Ammon's horn (tissue), 1 donor: ENCODE results near the gene B3GNT5.
"Not testable (repeated sequence)": the region's sequence is repeated elsewhere in the genome, so short reads cannot be mapped to it uniquely, and the experiment has no call there.

ENCODE experiments used
- DNase-seq: peaks from one replicate; pipeline ENCODE4 v3.0.0-alpha.2; 2016; ENCODE audit warnings: low spot score

The B3GNT5 gene

GRCh38 chr3:183252973-183253527, at the start of gene B3GNT5:
Gene B3GNT5, plus strand, starts transcription at chr3:183253253. Its CDS starts 16,546 bp downstream, at chr3:183269799.
- DNase-seq, result no peak

DNA sequence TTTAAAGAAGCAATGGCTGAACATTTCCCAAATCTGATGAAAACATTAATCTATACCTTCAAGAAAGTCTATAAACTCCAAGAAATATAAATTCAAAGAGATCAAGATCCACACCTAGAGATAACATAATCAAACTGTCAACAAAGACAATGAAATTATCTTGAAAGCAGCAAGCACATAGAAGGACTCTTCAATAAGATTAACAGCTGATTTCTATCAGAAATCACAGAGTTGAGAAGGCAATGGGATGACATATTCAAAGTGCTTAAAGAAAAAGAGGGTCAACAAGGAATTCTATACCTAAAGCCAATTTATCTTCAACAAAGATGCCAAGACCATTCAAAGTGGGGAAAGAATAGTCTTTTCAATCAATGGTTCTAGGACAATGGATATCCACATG, 49.4 kb upstream of the B3GNT5 start:
- DNase-seq, result no peak

GRCh38 chr3:183208260-183208659, 44.8 kb upstream of the B3GNT5 start:
- DNase-seq, result no peak

DNA sequence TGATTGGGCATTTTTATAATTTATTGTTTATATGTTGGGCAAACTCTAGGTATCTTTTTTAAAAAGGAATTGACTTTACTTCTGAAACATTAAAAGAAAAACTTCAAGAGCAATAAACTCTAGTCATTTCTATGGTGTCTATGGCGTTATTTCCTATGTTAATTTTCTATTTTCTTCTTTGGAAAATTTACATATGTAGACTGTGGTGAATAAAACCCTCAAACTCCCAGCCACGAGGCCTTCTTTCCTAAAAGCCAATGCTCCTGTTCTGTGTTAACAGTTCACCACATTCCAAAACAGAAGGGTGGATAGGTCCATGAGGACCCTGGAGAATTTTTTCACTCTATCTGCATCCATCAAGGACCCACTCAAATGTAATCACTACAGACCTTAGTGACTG, 44.3 kb upstream of the B3GNT5 start:
- DNase-seq, result no peak

DNA sequence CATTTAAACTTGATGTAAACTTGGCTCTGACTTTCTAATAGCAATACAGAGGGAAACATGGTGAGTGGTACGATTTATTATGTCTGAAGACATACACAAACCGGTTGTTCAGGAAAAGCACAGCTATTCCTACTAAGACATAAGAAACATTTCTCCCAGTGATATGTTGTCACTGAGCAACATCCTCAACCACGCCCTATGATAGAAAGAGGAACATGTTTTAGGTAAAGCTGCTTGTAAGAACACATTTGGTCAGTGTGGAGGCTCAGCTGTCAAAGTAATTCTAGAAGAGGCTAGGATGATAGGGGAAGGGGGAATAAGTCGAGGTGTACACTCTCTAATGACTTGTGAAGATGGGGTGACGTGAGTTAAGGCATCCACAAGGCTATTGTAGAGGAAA, 42.7 kb upstream of the B3GNT5 start:
- DNase-seq, result no peak

DNA sequence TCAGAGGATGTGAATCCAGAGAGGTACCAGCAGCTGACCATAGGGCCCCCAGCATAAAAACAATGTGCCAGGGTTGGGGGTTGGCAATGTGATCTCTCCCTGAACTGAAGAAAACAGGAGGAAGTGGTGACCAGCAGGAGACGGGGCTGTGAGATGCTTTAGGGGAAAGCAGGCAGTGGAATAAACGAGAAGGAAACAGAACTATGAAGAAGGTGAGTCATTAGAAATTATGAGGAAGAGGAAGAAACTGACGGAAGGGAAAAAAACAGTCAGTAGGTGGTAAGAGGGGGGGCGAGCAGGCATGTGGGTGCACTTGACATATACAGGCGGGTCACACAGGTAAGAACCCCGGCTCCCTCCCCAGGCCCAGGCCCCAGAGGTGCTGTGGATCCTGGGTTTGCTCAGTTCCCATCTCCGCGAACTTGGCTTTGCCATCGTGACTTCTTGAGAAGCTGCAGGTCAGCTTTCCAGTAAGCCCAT, 42.2 kb upstream of the B3GNT5 start:
- DNase-seq, result peak; percentile 45

GRCh38 chr3:183211352-183211751, 41.7 kb upstream of the B3GNT5 start:
- DNase-seq, result peak; percentile 31

DNA sequence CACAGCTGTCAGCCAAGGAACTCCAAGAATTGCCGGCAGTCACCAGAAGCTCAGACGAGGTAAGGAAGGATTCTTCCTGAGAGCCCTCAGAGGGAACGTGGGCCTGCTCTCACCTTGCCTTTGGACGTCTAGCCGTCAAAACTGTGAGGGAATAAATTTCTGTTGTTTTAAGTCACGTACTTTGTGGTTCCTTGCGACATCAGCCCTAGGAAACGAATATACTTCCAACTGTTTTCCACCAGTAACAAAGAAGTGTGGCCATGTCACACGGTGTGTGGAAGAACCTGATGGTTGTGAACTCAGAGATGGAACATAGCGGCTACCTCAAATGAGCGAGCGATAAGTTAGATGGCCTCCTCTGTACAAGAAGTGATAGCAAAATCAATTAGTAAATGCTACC, 41.0 kb upstream of the B3GNT5 start:
- no peak for DNase-seq

DNA sequence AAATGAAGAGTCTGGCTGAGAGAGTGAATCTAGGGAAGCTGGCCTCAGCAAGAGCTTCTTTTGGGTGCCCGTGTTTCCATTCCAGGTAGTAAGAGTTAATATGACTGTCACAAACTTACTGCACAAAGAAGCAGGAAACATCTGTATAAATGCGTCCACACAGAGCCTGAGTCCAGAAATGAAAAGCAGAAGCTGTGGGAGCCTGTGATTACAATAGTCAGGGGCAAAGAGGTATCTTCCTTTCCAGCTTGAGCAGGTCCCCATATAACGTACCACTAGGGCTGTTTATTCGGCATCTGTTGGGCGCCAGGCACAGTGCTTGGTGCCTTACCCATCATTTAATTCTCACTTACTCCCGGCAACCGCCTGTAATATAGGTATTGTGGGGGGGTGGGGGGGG, 40.5 kb upstream of the B3GNT5 start:
- DNase-seq, result peak; percentile 59

- no peak for DNase-seq
These were observed 39.4 kb upstream of the B3GNT5 start for GRCh38 chr3:183213415-183214276.

- DNase-seq, result no peak
These were observed 38.8 kb upstream of the B3GNT5 start for GRCh38 chr3:183214277-183214612.

GRCh38 chr3:183215591-183216202, 37.4 kb upstream of the B3GNT5 start:
- no peak for DNase-seq

- no peak for DNase-seq
These were observed 35.3 kb upstream of the B3GNT5 start for GRCh38 chr3:183217548-183218332.

GRCh38 chr3:183218826-183219225, 34.2 kb upstream of the B3GNT5 start:
- DNase-seq, result no peak

DNA sequence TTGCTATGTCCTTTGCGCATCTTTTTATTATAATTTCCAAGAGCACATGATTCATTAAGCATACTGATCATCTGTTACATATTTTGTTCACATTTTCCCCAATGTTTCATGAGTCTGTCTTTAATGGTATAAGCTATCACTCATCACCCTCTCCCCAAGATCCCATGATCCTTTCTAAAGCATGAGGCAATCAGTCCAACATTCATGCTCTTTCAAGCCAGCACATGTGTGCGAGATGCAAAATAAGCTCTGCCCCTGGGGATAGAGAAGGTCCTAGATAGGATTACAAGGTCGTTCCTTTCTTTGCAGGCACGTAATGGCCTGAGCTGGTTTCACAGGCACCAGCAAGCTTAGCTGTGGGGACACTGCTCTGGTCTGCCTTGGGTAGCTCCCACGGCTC, 32.2 kb upstream of the B3GNT5 start:
- DNase-seq, result no peak

- no peak for DNase-seq
These were observed 30.3 kb upstream of the B3GNT5 start for GRCh38 chr3:183222631-183223235.

GRCh38 chr3:183224180-183224970, 28.7 kb upstream of the B3GNT5 start:
- no peak for DNase-seq

GRCh38 chr3:183226333-183226890, 26.6 kb upstream of the B3GNT5 start:
- DNase-seq, result no peak

DNA sequence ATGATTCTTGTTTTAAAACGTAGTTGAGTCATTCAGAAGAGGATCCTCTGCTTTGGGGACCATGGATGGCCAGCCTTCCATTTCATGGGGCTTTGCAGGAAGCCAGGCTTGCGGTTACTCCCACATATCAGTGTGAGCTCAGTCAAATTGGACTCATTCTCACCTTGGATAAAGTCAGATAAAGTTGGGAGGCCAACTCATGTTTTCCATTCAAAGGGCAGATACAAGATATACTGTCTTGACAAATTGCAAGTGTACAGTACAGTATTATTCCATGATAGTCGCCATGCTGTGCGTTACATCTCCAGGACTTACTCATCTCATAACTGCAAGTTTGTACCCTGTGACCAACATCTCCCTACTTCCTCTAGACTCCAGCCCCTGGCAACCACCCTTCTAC, 25.5 kb upstream of the B3GNT5 start:
- no peak for DNase-seq

DNA sequence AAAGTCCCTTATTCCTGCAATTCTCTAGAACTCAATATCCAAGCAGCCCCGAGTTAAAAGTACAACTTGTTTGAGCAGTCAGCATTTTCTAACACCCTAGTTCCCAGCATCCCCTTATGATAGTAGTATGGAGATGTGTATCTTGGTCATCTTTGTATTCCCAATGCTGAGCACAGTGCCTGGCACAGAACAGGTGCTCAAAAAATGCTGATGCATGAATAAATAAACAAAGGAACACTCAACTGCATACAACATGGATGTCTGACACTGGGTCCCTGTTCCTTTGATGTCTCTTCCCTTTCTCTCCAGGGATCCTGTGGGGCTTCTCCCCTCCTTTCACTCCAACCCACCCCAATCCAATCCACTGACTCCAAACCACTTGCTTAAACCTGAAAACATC, 23.9 kb upstream of the B3GNT5 start:
- no peak for DNase-seq

DNA sequence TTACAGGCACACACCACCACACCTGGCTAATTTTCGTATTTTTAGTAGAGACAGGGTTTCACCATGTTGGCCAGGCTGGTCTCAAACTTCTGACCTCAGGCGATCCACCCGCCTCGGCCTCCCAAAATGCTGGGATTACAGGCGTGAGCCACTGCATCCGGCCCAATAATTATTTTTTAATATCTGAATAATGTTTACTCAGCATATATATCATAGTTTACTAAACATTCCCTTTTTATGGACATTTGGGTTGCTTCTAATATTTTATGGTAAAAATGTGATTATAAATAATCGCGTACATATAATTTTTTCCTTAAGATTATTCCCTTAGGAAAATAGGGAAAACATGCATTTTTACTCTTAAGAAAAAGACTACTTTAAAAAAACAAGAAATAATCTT, 22.8 kb upstream of the B3GNT5 start:
- DNase-seq, result not testable (repeated sequence)
